AG04450 (cell line): ENCODE data around the gene RFPL3. TPM values are rescaled to one million over a fixed set of nuclear protein-coding genes. Genes with fewer than 3 reads are reported as not detected.
"Not testable (repeated sequence)": the region's sequence is repeated elsewhere in the genome, so short reads cannot be mapped to it uniquely, and the experiment has no call there.

ENCODE experiments used
- CTCF ChIA-PET: fragments of 300-600, 350-600 bp; formaldehyde crosslinking; extraction: SDS; loops from one replicate; lab custom pipeline; 2022; ENCODE audit warnings: antibody characterized with exemption, inconsistent platforms; lab: Charles Lee
- POLR2A ChIA-PET: fragments of 350-600 bp; formaldehyde crosslinking; extraction: SDS; loops from one replicate; lab custom pipeline; 2021; ENCODE audit warnings: antibody characterized with exemption, inconsistent platforms; lab: Yijun Ruan, JAX
- DNase-seq: peaks from one replicate; pipeline ENCODE4 v3.0.0-alpha.2; 2011; ENCODE audit warnings: low read depth, low spot score
- H3K27ac ChIP-seq: one replicate; pipeline ENCODE4 v1.5.1; 2012; ENCODE audit warnings: low read depth, low read length, control low read depth
- H3K27me3 ChIP-seq: one replicate; pipeline ENCODE4 v1.6.0; 2012; ENCODE audit warnings: low read length; ENCODE audit not compliant: control insufficient read depth, insufficient read depth
- H3K4me3 ChIP-seq: 2 replicates; pipeline ENCODE4 v1.5.1; 2011; ENCODE audit warnings: mild to moderate bottlenecking, low read depth, low read length, control low read depth
- H3K9me3 ChIP-seq: 2 replicates; pipeline ENCODE4 v1.5.1; 2012; ENCODE audit warnings: low read length; ENCODE audit not compliant: control insufficient read depth, insufficient read depth
- polyA plus RNA-seq: library from polyadenylated mRNA; depleted of rRNA; stranded (reverse); fragments of >200 nt; gene quantifications from 2 replicates; pipeline ENCODE4 v1.2.3, GENCODE V29; 2011
- TF ChIP-seq, protein P1 (sequence below): IDR thresholded peaks from 2 replicates; pipeline ENCODE4 v1.5.1; 2011; ENCODE audit warnings: low read depth, low read length, control low read depth, inconsistent platforms

RFPL3 gene
- polyA plus RNA-seq, 1 experiment = not detected

DNA sequence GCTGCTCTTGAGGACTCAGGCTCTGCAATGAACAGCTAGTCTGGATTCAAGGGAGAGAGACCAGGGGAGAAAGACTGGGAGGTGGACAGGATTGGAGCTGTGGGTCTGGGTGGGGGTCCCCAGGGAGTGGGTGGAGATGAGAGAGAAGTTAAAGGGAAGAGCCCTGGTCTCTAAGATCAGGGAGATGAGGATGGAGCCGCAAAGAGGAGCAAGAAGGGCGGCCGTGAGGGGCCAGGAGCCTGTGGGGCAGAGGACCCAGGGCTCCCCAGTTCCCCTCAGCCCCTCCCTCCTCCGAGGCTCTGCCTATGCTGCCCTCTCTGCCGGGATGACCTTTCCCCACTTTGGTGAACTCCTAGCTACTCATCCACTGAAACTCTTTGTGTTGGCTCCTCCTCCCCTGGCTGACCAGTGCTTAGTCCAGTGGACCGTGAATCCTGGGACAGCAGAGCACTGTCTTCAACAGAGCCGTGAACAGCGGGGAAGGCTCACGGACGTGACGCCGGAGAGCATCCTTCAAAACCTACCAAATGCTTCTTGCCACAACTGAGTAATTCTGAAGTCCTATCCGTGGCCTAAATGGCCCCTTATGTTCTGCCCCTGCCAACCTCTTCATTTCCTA, 16.4 kb upstream of the RFPL3 start:
- no peaks in the 10 kb centered on the region for H3K9me3 ChIP-seq
- DNase-seq = no peak
- ChIA-PET POLR2A (no interaction called here), CTCF (no interaction called here)
- H3K27me3 ChIP-seq = peaks cover 2% of the 10 kb centered on the region
- TF ChIP-seq, protein P1, sequence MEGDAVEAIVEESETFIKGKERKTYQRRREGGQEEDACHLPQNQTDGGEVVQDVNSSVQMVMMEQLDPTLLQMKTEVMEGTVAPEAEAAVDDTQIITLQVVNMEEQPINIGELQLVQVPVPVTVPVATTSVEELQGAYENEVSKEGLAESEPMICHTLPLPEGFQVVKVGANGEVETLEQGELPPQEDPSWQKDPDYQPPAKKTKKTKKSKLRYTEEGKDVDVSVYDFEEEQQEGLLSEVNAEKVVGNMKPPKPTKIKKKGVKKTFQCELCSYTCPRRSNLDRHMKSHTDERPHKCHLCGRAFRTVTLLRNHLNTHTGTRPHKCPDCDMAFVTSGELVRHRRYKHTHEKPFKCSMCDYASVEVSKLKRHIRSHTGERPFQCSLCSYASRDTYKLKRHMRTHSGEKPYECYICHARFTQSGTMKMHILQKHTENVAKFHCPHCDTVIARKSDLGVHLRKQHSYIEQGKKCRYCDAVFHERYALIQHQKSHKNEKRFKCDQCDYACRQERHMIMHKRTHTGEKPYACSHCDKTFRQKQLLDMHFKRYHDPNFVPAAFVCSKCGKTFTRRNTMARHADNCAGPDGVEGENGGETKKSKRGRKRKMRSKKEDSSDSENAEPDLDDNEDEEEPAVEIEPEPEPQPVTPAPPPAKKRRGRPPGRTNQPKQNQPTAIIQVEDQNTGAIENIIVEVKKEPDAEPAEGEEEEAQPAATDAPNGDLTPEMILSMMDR = no peak
- no peak overlapping the region for H3K27ac ChIP-seq
- no peak overlapping the region for H3K4me3 ChIP-seq

DNA sequence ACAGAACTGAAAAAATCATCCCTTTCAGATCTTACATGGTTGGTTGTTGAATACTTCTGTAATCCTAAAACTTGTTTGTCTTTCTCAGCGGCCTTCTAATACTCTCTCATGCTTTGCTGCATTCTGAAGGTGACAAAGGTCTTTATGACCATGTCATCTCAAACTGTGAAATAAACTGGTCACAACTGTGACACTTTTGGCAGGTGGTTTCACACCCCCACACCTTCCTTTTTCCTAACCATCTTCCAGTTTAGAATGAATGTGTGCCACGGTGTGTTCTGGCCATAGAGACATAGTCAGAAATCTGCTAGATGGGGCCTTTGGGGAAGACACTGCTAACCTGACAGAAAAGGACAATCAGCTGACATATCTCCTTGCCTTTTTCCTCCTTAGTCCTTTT, 14.7 kb upstream of the RFPL3 start:
- Histone ChIP-seq H3K9me3 (no peaks in the 10 kb centered on the region), H3K27me3 (peaks cover 2% of the 10 kb centered on the region), H3K27ac (no peak overlapping the region), H3K4me3 (no peak overlapping the region)
- ChIA-PET CTCF (interaction anchor here (0.6 kb wide), 1 partner anchor 584 kb away, joined by 3 read pairs; no protein-coding TSS in a partner anchor), POLR2A (no interaction called here)
- DNase-seq = no peak
- TF ChIP-seq, protein P1 = no peak

DNA sequence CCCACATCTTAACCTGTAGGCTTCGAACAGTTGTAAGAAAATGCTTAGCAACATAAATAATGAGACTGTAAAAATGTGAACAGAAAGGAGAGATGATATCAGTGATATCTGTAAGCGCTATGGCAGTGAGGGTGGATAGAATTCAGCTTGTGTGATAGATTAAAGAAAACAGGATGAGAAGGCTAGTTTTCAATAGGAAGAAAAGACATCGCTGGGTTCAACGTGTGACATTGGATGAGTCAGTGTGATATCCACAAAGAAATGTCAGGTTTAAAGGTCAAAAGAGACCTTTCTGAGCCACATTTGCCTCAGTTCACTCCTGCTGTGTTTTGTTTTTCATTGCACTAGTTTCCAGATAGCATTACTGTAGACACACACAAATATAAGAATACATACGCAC, 13.7 kb upstream of the RFPL3 start:
- Histone ChIP-seq H3K9me3 (no peaks in the 10 kb centered on the region), H3K27me3 (peaks cover 2% of the 10 kb centered on the region), H3K4me3 (no peak overlapping the region), H3K27ac (no peak overlapping the region)
- ChIA-PET CTCF (no interaction called here), POLR2A (no interaction called here)
- no peak for DNase-seq
- TF ChIP-seq, protein P1 = no peak

DNA sequence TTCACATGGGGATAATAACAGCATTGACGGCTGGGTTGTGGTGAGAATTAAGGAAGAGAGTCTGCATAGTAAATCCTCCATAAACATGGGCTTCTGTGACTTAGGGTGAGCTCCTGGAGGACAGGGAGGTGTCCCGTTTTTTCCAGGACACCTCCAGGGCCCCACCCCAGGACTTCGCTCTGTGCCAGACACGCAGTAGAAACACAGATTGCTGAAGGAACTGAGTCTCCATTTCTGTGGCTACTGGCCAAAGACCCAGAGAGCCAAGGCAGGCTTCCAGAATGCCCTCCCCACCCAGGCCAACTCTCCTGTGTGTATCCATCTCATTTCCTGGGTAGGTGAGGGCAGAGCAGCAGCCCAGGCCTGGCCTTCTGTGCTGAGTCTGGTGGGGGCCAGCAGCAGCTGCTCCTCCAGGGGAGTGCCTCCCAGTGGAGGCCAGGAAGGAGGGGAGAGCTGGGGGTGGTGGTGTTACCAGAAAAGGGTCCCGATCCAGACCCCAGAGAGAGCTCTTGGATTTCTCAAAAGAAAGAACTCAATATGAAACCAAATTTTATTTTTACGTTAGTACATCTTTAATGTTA, 9.5 kb upstream of the RFPL3 start:
- POLR2A ChIA-PET = no interaction called here
- Histone ChIP-seq H3K9me3 (peaks cover 7% of the 10 kb centered on the region; the same call in 1 of the 2 replicates), H3K27me3 (peaks cover 2% of the 10 kb centered on the region), H3K4me3 (no peak overlapping the region), H3K27ac (no peak overlapping the region)
- CTCF ChIA-PET = no interaction called here
- TF ChIP-seq, protein P1 = no peak
- no peak for DNase-seq

DNA sequence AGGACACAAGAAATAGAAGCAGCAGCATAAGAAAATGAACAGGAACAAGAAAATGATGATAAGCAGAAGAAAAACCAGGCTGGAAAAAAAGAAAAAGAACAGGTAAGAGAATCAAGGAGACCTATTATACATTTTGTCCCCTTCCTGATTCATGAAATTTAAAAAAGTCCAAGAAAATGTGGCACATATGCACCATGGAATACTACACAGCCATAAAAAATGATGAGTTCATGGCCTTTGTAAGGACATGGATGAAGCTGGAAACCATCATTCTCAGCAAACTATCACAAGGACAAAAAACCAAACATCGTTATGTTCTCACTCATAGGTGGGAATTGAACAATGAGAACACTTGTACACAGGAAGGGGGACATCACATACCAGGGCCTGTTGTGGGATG, 5.8 kb upstream of the RFPL3 start:
- H3K27me3 ChIP-seq, CTCF ChIA-PET, H3K27ac ChIP-seq, POLR2A ChIA-PET, DNase-seq, H3K4me3 ChIP-seq: not testable (repeated sequence)
- H3K9me3 ChIP-seq = peaks cover 24% of the 10 kb centered on the region
